ENCODE results near the gene CCRL2. TPM values are rescaled to one million over a fixed set of nuclear protein-coding genes. Genes with fewer than 3 reads are reported as not detected.

The CCRL2 gene
- total and polyA plus RNA-seq, 5 donors from 2014 or later, result 1.4 to 10.6 (median 2.0) TPM

DNA sequence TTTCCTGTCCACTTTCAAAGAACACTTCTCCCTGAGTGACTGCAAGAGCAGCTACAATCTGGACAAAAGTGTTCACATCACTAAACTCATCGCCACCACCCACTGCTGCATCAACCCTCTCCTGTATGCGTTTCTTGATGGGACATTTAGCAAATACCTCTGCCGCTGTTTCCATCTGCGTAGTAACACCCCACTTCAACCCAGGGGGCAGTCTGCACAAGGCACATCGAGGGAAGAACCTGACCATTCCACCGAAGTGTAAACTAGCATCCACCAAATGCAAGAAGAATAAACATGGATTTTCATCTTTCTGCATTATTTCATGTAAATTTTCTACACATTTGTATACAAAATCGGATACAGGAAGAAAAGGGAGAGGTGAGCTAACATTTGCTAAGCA, 1.8 kb downstream of the CCRL2 start:
- peaks cover 17% of the 10 kb centered on the region for H3K4me1 ChIP-seq (ENCODE audit: control insufficient read depth, insufficient read depth, low read length, poor library complexity, severe bottlenecking)
- Mint-ChIP-seq H3K9me3 (no peaks in the 10 kb centered on the region), H3K27me3 (peaks cover 7% of the 10 kb centered on the region), H3K4me1 (peaks cover 17 to 38% (median 19%) of the 10 kb centered on the region in 4 donors), H3K4me3 (peak overlapping the region in 3 of 4 donors; percentile 3 to 56 (median 42)), H3K27ac (peak overlapping the region in 2 of 3 donors; percentile 49 to 57), H3K36me3 (no peaks in the 10 kb centered on the region)
- no peaks in the 10 kb centered on the region for H3K36me3 ChIP-seq (ENCODE audit: control insufficient read depth, insufficient read depth, low read length)
- H3K4me3 ChIP-seq (ENCODE audit: low read depth, low read length), result no peak overlapping the region
- no peak overlapping the region for H3K27ac ChIP-seq (ENCODE audit: insufficient read depth, low read length, poor library complexity, severe bottlenecking)
- H3K9me3 ChIP-seq (ENCODE audit: control insufficient read depth in 2 of 2, low read length in 2 of 2), result no peaks in the 10 kb centered on the region
- no peaks in the 10 kb centered on the region for H3K27me3 ChIP-seq (ENCODE audit: control insufficient read depth, insufficient read depth, low read length)
- no peak for ATAC-seq (ENCODE audit: low read depth in 2 of 2)
- DNase-seq, result no peak

DNA sequence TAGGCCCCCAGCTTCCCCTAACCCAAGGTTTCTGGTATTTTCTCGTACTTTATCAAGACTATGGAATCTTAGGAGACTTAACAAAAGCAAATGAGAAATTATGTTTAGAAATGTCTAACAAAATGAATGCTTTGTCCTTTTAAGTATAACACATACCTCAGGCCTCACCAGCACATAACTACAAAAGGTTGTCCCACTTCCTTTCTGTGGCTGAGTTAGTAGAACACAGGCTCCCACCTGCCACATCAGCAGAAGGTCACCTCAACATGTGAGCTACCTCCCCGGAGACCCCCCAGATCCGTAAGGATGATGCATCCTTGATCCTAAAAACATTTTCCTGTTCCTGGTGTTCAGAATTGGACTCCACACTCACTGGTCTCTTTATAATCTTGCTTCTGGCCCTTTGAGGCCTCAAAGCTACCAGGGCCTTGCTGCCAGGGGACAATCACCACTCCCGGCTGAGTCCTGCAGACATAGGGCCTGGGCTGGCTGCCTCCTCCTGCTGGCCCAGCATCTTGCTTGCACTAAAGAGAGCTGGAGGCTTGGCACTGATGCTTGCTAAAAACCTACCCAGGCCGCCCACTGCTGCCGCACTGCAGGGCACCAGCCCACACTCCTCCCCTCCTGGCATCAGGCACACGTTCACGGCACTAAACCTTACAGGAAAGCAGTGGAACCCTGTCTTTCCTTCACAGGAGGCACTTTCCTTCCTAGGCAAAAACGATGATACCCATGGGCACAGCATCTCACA, 2.9 kb downstream of the CCRL2 start:
- Histone ChIP-seq H3K4me3 (ENCODE audit: low read depth, low read length) (no peak overlapping the region), H3K4me1 (ENCODE audit: control insufficient read depth, insufficient read depth, low read length, poor library complexity, severe bottlenecking) (peaks cover 17% of the 10 kb centered on the region), H3K27ac (ENCODE audit: insufficient read depth, low read length, poor library complexity, severe bottlenecking) (no peak overlapping the region), H3K9me3 (ENCODE audit: control insufficient read depth in 2 of 2, low read length in 2 of 2) (no peaks in the 10 kb centered on the region), H3K27me3 (ENCODE audit: control insufficient read depth, insufficient read depth, low read length) (no peaks in the 10 kb centered on the region), H3K36me3 (ENCODE audit: control insufficient read depth, insufficient read depth, low read length) (no peaks in the 10 kb centered on the region)
- Mint-ChIP-seq H3K27me3 (peaks cover 7% of the 10 kb centered on the region), H3K9me3 (no peaks in the 10 kb centered on the region), H3K4me3 (peak overlapping the region in 3 of 4 donors; percentile 21 to 50 (median 23)), H3K4me1 (peaks cover 17 to 38% (median 19%) of the 10 kb centered on the region in 4 donors), H3K36me3 (no peaks in the 10 kb centered on the region), H3K27ac (peak overlapping the region in 1 of 3 donors; percentile 32)
- DNase-seq (peak in 1 of 3 donors; percentile 35), ATAC-seq (ENCODE audit: low read depth in 2 of 2) (no peak)

DNA sequence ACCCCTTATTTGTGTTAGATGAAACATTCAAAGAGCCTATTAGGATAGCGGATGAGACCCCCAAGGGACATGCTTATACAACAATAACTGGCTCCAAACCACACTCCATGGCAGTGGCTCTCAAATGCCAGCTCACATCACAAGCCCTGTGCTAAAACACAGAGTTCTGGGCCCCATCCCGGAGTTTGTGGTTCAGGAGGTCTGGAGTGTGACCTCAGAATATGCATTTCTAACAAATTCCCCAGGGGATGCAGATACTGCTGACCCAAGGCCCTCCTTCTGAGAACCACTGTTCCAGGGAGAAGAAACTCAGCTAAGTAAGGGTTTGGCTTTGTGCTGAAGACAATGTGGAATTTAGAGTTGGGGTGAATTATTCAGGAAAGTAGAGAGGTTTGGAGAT, 3.6 kb downstream of the CCRL2 start:
- H3K9me3 Mint-ChIP-seq, result no peaks in the 10 kb centered on the region
- ATAC-seq (ENCODE audit: low read depth in 2 of 2) (no peak), DNase-seq (no peak)
- H3K4me1 Mint-ChIP-seq, result peaks cover 17 to 38% (median 19%) of the 10 kb centered on the region in 4 donors
- Histone ChIP-seq H3K36me3 (ENCODE audit: control insufficient read depth, insufficient read depth, low read length) (no peaks in the 10 kb centered on the region), H3K27ac (ENCODE audit: insufficient read depth, low read length, poor library complexity, severe bottlenecking) (no peak overlapping the region), H3K4me1 (ENCODE audit: control insufficient read depth, insufficient read depth, low read length, poor library complexity, severe bottlenecking) (peaks cover 17% of the 10 kb centered on the region), H3K9me3 (ENCODE audit: control insufficient read depth in 2 of 2, low read length in 2 of 2) (no peaks in the 10 kb centered on the region), H3K4me3 (ENCODE audit: low read depth, low read length) (no peak overlapping the region), H3K27me3 (ENCODE audit: control insufficient read depth, insufficient read depth, low read length) (no peaks in the 10 kb centered on the region)
- no peaks in the 10 kb centered on the region for H3K36me3 Mint-ChIP-seq
- H3K27ac Mint-ChIP-seq, result peak overlapping the region in 1 of 3 donors; percentile 5
- no peak overlapping the region for H3K4me3 Mint-ChIP-seq
- H3K27me3 Mint-ChIP-seq, result peaks cover 7% of the 10 kb centered on the region

DNA sequence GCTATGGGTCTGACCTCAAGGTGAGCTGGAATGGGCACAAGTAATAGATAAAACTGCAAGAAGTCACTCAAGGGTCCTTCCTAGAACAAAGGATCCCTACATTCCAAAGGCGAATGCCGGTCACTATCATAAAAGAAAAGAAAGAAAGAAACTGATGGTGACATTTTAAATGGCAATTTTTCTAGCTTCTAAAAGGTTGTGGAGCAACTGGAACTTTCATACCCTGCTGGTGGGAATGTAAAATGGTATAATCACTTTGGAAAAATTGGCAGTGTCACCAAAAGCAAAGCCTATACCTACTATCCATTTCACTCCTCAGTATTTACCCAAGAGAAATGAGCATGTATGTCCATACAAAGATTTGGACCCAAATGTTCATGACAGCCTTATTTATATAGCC, 4.2 kb downstream of the CCRL2 start:
- no peak overlapping the region for H3K4me3 Mint-ChIP-seq
- no peak for DNase-seq
- no peaks in the 10 kb centered on the region for H3K27me3 ChIP-seq (ENCODE audit: control insufficient read depth, insufficient read depth, low read length)
- H3K4me1 Mint-ChIP-seq, result peaks cover 17 to 38% (median 19%) of the 10 kb centered on the region in 4 donors
- no peak overlapping the region for H3K27ac ChIP-seq (ENCODE audit: insufficient read depth, low read length, poor library complexity, severe bottlenecking)
- H3K4me1 ChIP-seq (ENCODE audit: control insufficient read depth, insufficient read depth, low read length, poor library complexity, severe bottlenecking), result peaks cover 17% of the 10 kb centered on the region
- H3K36me3 Mint-ChIP-seq, result no peaks in the 10 kb centered on the region
- H3K4me3 ChIP-seq (ENCODE audit: low read depth, low read length), result no peak overlapping the region
- ATAC-seq (ENCODE audit: low read depth in 2 of 2), result no peak
- no peaks in the 10 kb centered on the region for H3K9me3 ChIP-seq (ENCODE audit: control insufficient read depth in 2 of 2, low read length in 2 of 2)
- no peaks in the 10 kb centered on the region for H3K9me3 Mint-ChIP-seq
- peaks cover 7% of the 10 kb centered on the region for H3K27me3 Mint-ChIP-seq
- H3K36me3 ChIP-seq (ENCODE audit: control insufficient read depth, insufficient read depth, low read length), result no peaks in the 10 kb centered on the region
- H3K27ac Mint-ChIP-seq, result no peak overlapping the region

DNA sequence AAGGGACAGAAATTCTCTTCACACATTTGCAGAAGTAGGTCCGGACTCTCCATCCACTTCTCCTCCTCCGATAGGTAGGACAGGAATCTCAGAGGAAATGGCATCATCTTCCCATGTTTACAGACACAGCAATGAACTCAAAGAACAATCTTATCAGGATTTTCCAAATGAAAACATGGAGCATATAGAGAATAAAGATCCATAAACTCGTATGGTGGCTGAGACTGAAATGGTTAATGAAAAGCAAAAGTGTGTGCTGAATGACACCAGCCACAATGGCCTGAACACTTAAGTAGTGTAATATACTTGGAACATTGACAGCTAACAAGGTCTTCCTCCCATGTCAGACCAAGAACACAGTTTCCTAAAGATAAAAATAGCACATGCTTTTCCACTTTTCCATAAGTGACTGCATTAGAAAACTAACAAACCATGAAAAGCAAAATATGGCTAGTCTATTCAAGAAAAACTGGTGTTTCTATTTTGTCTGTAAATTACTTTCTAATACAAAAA, 5.8 kb downstream of the CCRL2 start:
- H3K27ac Mint-ChIP-seq, result no peak overlapping the region
- H3K4me3 Mint-ChIP-seq, result no peak overlapping the region
- Histone ChIP-seq H3K4me1 (ENCODE audit: control insufficient read depth, insufficient read depth, low read length, poor library complexity, severe bottlenecking) (peaks cover 7% of the 10 kb centered on the region), H3K9me3 (ENCODE audit: control insufficient read depth in 2 of 2, low read length in 2 of 2) (no peaks in the 10 kb centered on the region), H3K27ac (ENCODE audit: insufficient read depth, low read length, poor library complexity, severe bottlenecking) (no peak overlapping the region), H3K36me3 (ENCODE audit: control insufficient read depth, insufficient read depth, low read length) (no peaks in the 10 kb centered on the region), H3K27me3 (ENCODE audit: control insufficient read depth, insufficient read depth, low read length) (no peaks in the 10 kb centered on the region), H3K4me3 (ENCODE audit: low read depth, low read length) (no peak overlapping the region)
- ATAC-seq (ENCODE audit: low read depth in 2 of 2) (no peak), DNase-seq (no peak)
- H3K4me1 Mint-ChIP-seq, result peaks cover 5 to 24% (median 12%) of the 10 kb centered on the region in 4 donors
- no peaks in the 10 kb centered on the region for H3K36me3 Mint-ChIP-seq
- H3K27me3 Mint-ChIP-seq, result no peaks in the 10 kb centered on the region
- no peaks in the 10 kb centered on the region for H3K9me3 Mint-ChIP-seq

DNA sequence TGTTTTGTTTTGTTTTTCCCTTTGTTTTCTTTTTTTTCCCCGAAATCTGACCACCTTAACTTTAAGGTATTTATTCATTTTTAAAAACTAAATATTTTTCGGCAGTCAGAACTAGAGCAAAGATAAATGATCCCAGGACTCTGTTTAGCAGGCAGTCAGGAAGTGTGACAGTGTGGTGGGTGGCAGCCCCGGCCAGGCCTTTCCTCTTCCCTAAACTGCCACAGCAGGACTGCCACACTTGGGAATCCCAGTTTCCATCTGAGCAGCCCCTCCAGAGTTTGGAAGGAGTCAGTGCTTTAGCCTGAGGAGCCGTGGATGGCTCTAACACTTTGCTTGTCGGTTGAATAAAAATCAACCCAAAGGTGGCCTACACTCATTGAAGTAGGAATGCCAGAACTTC, 6.9 kb downstream of the CCRL2 start:
- Mint-ChIP-seq H3K9me3 (no peaks in the 10 kb centered on the region), H3K27me3 (no peaks in the 10 kb centered on the region), H3K36me3 (no peaks in the 10 kb centered on the region), H3K4me1 (peaks cover 5 to 13% (median 9%) of the 10 kb centered on the region in 4 donors), H3K27ac (no peak overlapping the region), H3K4me3 (no peak overlapping the region)
- Histone ChIP-seq H3K4me3 (ENCODE audit: low read depth, low read length) (no peak overlapping the region), H3K4me1 (ENCODE audit: control insufficient read depth, insufficient read depth, low read length, poor library complexity, severe bottlenecking) (no peaks in the 10 kb centered on the region), H3K9me3 (ENCODE audit: control insufficient read depth in 2 of 2, low read length in 2 of 2) (no peaks in the 10 kb centered on the region), H3K36me3 (ENCODE audit: control insufficient read depth, insufficient read depth, low read length) (no peaks in the 10 kb centered on the region), H3K27ac (ENCODE audit: insufficient read depth, low read length, poor library complexity, severe bottlenecking) (no peak overlapping the region), H3K27me3 (ENCODE audit: control insufficient read depth, insufficient read depth, low read length) (no peaks in the 10 kb centered on the region)
- ATAC-seq (ENCODE audit: low read depth in 2 of 2) (no peak), DNase-seq (no peak)

DNA sequence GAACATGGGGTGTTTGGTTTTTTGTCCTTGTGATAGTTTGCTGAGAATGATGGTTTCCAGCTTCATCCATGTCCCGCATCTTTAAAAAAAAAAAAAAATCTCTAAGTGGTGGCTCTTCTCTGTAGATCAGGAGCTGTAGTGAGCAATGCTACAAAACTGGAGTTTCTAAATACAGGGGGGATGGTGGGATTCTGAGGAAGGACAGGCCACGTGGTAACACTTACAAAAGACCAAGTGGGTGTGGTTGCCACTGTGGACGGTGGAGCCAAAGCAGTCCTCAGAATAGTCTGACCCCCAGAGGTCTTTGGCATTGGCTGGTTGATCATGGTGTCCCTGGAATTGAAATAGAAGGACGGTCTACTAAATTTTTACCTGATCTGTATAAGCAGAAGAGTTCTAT, 7.7 kb downstream of the CCRL2 start:
- no peaks in the 10 kb centered on the region for H3K9me3 ChIP-seq (ENCODE audit: control insufficient read depth in 2 of 2, low read length in 2 of 2)
- Mint-ChIP-seq H3K36me3 (no peaks in the 10 kb centered on the region), H3K9me3 (no peaks in the 10 kb centered on the region), H3K27me3 (no peaks in the 10 kb centered on the region), H3K27ac (no peak overlapping the region), H3K4me1 (peaks cover 2 to 7% (median 3%) of the 10 kb centered on the region in 4 donors), H3K4me3 (no peak overlapping the region)
- DNase-seq (no peak), ATAC-seq (ENCODE audit: low read depth in 2 of 2) (no peak)
- H3K4me3 ChIP-seq (ENCODE audit: low read depth, low read length), result no peak overlapping the region
- H3K36me3 ChIP-seq (ENCODE audit: control insufficient read depth, insufficient read depth, low read length), result no peaks in the 10 kb centered on the region
- no peak overlapping the region for H3K27ac ChIP-seq (ENCODE audit: insufficient read depth, low read length, poor library complexity, severe bottlenecking)
- H3K27me3 ChIP-seq (ENCODE audit: control insufficient read depth, insufficient read depth, low read length), result no peaks in the 10 kb centered on the region
- H3K4me1 ChIP-seq (ENCODE audit: control insufficient read depth, insufficient read depth, low read length, poor library complexity, severe bottlenecking), result no peaks in the 10 kb centered on the region

Data from CD4-positive, CD25-positive, alpha-beta regulatory T cell (primary cell).